CD14-positive monocyte (primary cell): ENCODE measurements around the gene KRTAP13-3. TPM values are rescaled to one million over a fixed set of nuclear protein-coding genes. Genes with fewer than 3 reads are reported as not detected.
A peak's percentile ranks its signal among the peaks of the same experiment; 100 is the strongest.

ENCODE experiments used
- DNase-seq, 3 donors: peaks; one replicate each; pipeline ENCODE4 v3.0.0-alpha.2; 2011 to 2022
- H2AFZ ChIP-seq: 2 replicates; pipeline ENCODE4 v1.6.0; 2012; ENCODE audit warnings: mild to moderate bottlenecking, low read depth, low read length, inconsistent platforms; ENCODE audit not compliant: insufficient read depth, poor library complexity, severe bottlenecking
- H3K27ac ChIP-seq, 2 donors: 1 replicate in 1 of 2; 2 replicates in 1 of 2; pipeline ENCODE4 v1.5.1; 2012 to 2013; ENCODE audit warnings: low read length in 2 of 2, control low read depth in 1 of 2, inconsistent platforms in 1 of 2, low read depth in 1 of 2, mild to moderate bottlenecking in 1 of 2
- H3K27me3 ChIP-seq, 2 donors: one replicate each; pipeline versions ENCODE4 v1.6.0 to v1.6.1; 2011 to 2013; ENCODE audit warnings: low read length in 2 of 2; ENCODE audit not compliant: control insufficient read depth in 2 of 2, insufficient read depth in 2 of 2
- H3K36me3 ChIP-seq, 2 donors: replicated peaks in 1 of 2; 1 replicate in 1 of 2; 2 replicates in 1 of 2; pipeline versions ENCODE4 v1.5.1 to v1.6.1; 2012 to 2013; ENCODE audit warnings: low read length in 2 of 2, control low read depth in 1 of 2, inconsistent platforms in 1 of 2, mild to moderate bottlenecking in 1 of 2; ENCODE audit not compliant: insufficient read depth in 2 of 2, control insufficient read depth in 1 of 2
- H3K4me1 ChIP-seq, 2 donors: 1 replicate in 1 of 2; 2 replicates in 1 of 2; pipeline versions ENCODE4 v1.5.1 to v1.6.1; 2012 to 2013; ENCODE audit warnings: low read length in 2 of 2, control low read depth in 1 of 2, inconsistent platforms in 1 of 2, mild to moderate bottlenecking in 1 of 2, moderate library complexity in 1 of 2; ENCODE audit not compliant: insufficient read depth in 2 of 2, control insufficient read depth in 1 of 2
- H3K4me2 ChIP-seq: replicated peaks from 2 replicates; pipeline ENCODE3; 2012; ENCODE audit warnings: low read length, moderate library complexity, mild to moderate bottlenecking; ENCODE audit not compliant: poor library complexity, severe bottlenecking; ENCODE audit errors: extremely low read depth
- H3K4me3 ChIP-seq, 3 experiments: fragments of 200-600 bp in 1 of 3; sonication (generic) in 1 of 3; replicated peaks in 1 of 3; 1 replicate in 2 of 3; 2 replicates in 1 of 3; pipeline ENCODE4 v1.5.1; 2011 to 2013; ENCODE audit warnings: low read length in 3 of 3, mild to moderate bottlenecking in 3 of 3, control low read depth in 2 of 3, low read depth in 2 of 3, inconsistent platforms in 1 of 3, moderate library complexity in 1 of 3
- H3K79me2 ChIP-seq: 2 replicates; pipeline ENCODE4 v1.6.0; 2012; ENCODE audit warnings: mild to moderate bottlenecking, control low read depth, inconsistent platforms, low read length, moderate library complexity; ENCODE audit not compliant: insufficient read depth
- H3K9ac ChIP-seq: 2 replicates; pipeline ENCODE4 v1.6.0; 2017; ENCODE audit warnings: low read length, mild to moderate bottlenecking; ENCODE audit not compliant: insufficient read depth, poor library complexity, severe bottlenecking
- H3K9me3 ChIP-seq, 2 donors: replicated peaks in 1 of 2; 1 replicate in 1 of 2; 2 replicates in 1 of 2; pipeline versions ENCODE4 v1.5.1 to v1.6.1; 2012 to 2013; ENCODE audit warnings: low read length in 2 of 2, control low read depth in 1 of 2; ENCODE audit not compliant: control insufficient read depth in 1 of 2, insufficient read depth in 1 of 2
- H4K20me1 ChIP-seq: 2 replicates; pipeline ENCODE4 v1.6.0; 2012; ENCODE audit warnings: mild to moderate bottlenecking, low read length, control low read depth, moderate library complexity; ENCODE audit not compliant: insufficient read depth
- H3K27ac Mint-ChIP-seq, 7 donors: one replicate each; pipeline ENCODE4 v1.8.0; 2020; ENCODE audit warnings: mild to moderate bottlenecking in 7 of 7, mixed read lengths in 7 of 7, moderate library complexity in 6 of 7, inconsistent platforms in 2 of 7
- H3K27me3 Mint-ChIP-seq, 3 donors: one replicate each; pipeline ENCODE4 v1.8.0; 2021 to 2022; ENCODE audit warnings: low read depth in 3 of 3, mild to moderate bottlenecking in 3 of 3, mixed read lengths in 3 of 3, moderate library complexity in 3 of 3, inconsistent platforms in 1 of 3
- H3K36me3 Mint-ChIP-seq, 2 donors: one replicate each; pipeline ENCODE4 v1.8.0; 2020; ENCODE audit warnings: mixed read lengths in 2 of 2, inconsistent platforms in 1 of 2, mild to moderate bottlenecking in 1 of 2
- H3K4me1 Mint-ChIP-seq: one replicate; pipeline ENCODE4 v1.8.0; 2020; ENCODE audit warnings: mild to moderate bottlenecking, mixed read lengths
- H3K4me3 Mint-ChIP-seq, 2 donors: one replicate each; pipeline ENCODE4 v1.8.0; 2020; ENCODE audit warnings: mild to moderate bottlenecking in 2 of 2, mixed read lengths in 2 of 2, moderate library complexity in 1 of 2
- H3K9me3 Mint-ChIP-seq, 7 donors: one replicate each; pipeline ENCODE4 v1.8.0; 2020 to 2022; ENCODE audit warnings: mixed read lengths in 7 of 7, mild to moderate bottlenecking in 6 of 7, moderate library complexity in 6 of 7, inconsistent platforms in 2 of 7
- CTCF ChIP-seq: fragments of 200-600 bp; IDR thresholded peaks from one replicate; pipeline ENCODE4 v1.8.0; 2022; ENCODE audit warnings: antibody characterized with exemption, mild to moderate bottlenecking
- WGBS: methylation state at CpG from one replicate; pipeline ENCODE4 v1.1.5; 2013; ENCODE audit warnings: missing lambda C conversion rate; ENCODE audit not compliant: insufficient coverage; 5-methylcytosine and 5-hydroxymethylcytosine counted together
- intact Hi-C, 2 donors: fragments of 100-400 bp; cut with micrococcal nuclease; formaldehyde crosslinking; loops; one replicate each; pipeline versions ENCODE4 v1.15.0 to v1.15.1; 2023
- polyA plus RNA-seq, 3 donors: library from polyadenylated mRNA; depleted of rRNA in 1 of 3; unstranded in 2 of 3; stranded (reverse) in 1 of 3; fragments of 300-500 nt in 2 of 3; fragments of >200 nt in 1 of 3; fragmentation: Illumina TruSeq in 2 of 3; gene quantifications; 1 replicate in 2 of 3; 2 replicates in 1 of 3; pipeline ENCODE4 v1.2.3, GENCODE V29; 2012 to 2021

Gene KRTAP13-3
- polyA plus RNA-seq, 3 donors = not detected

DNA sequence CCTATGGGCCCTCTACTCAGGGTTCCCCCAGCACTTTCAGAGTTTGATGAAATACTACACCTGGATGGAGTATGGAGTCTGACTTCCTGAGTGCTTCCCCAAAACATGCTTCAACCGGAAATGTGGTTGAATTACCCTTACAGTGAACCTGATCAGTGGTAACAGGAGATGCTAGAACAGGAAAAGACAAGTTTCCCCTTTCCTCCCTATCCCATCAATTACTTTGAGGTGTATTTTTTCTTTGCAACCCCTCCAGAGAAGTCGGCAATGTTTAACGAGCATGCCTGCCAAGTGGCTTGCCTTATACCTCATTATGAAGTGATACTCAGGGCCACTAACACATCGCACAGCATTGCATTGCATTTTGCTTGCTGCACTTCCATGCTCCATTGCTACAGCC lies 21.3 kb upstream of the KRTAP13-3 start:
- no peaks in the 10 kb centered on the region for H4K20me1 ChIP-seq
- H3K4me2 ChIP-seq = no peak overlapping the region
- no peaks in the 10 kb centered on the region for H3K4me1 ChIP-seq
- H3K27me3 ChIP-seq = no peaks in the 10 kb centered on the region
- intact Hi-C loops = no loop called here
- Mint-ChIP-seq H3K4me1 (no peaks in the 10 kb centered on the region), H3K4me3 (no peak overlapping the region), H3K27me3 (no peaks in the 10 kb centered on the region), H3K9me3 (peaks cover 0 to under 1% (median 0%) of the 10 kb centered on the region in 7 donors), H3K27ac (no peak overlapping the region), H3K36me3 (no peaks in the 10 kb centered on the region)
- no peak overlapping the region for H3K9ac ChIP-seq
- TF ChIP-seq CTCF = no peak
- H3K79me2 ChIP-seq = no peaks in the 10 kb centered on the region
- H3K4me3 ChIP-seq = no peak overlapping the region
- no peak overlapping the region for H2AFZ ChIP-seq
- WGBS = 10% methylated on average over 3 of the region's 4 CpGs
- H3K36me3 ChIP-seq = no peaks in the 10 kb centered on the region
- no peak for DNase-seq
- H3K27ac ChIP-seq = no peak overlapping the region
- H3K9me3 ChIP-seq = no peaks in the 10 kb centered on the region

GRCh38 chr21:30444204-30444603 lies 18.5 kb upstream of the KRTAP13-3 start:
- 75% methylated on average over 1 of the region's 1 CpG for WGBS
- H3K9me3 ChIP-seq = no peaks in the 10 kb centered on the region
- no peak overlapping the region for H3K4me2 ChIP-seq
- Mint-ChIP-seq H3K36me3 (no peaks in the 10 kb centered on the region), H3K4me3 (peak overlapping the region in 1 of 2 donors; percentile 8), H3K4me1 (no peaks in the 10 kb centered on the region), H3K27me3 (no peaks in the 10 kb centered on the region), H3K27ac (no peak overlapping the region), H3K9me3 (peaks cover 0 to 8% (median 1%) of the 10 kb centered on the region in 7 donors)
- no peaks in the 10 kb centered on the region for H4K20me1 ChIP-seq
- no peaks in the 10 kb centered on the region for H3K4me1 ChIP-seq
- no peaks in the 10 kb centered on the region for H3K36me3 ChIP-seq
- intact Hi-C loops = no loop called here
- H3K79me2 ChIP-seq = no peaks in the 10 kb centered on the region
- no peak overlapping the region for H2AFZ ChIP-seq
- H3K4me3 ChIP-seq = no peak overlapping the region
- H3K27me3 ChIP-seq = no peaks in the 10 kb centered on the region
- no peak for TF ChIP-seq CTCF
- H3K9ac ChIP-seq = no peak overlapping the region
- DNase-seq = no peak
- H3K27ac ChIP-seq = no peak overlapping the region
